AG04449 (cell line): ENCODE data around the gene NR1H3.

ENCODE experiments used
- CTCF ChIA-PET: fragments of 350-600 bp; formaldehyde crosslinking; extraction: SDS; loops from one replicate; lab custom pipeline; 2021; ENCODE audit warnings: antibody characterized with exemption; lab: Yijun Ruan, JAX
- POLR2A ChIA-PET: fragments of 400-600, 350-600 bp; formaldehyde crosslinking; extraction: SDS; loops from one replicate; lab custom pipeline; 2020; ENCODE audit warnings: antibody characterized with exemption, inconsistent platforms; lab: Yijun Ruan, JAX
- DNase-seq: peaks from one replicate; pipeline ENCODE4 v3.0.0-alpha.2; 2010; ENCODE audit warnings: low read depth, low spot score
- H3K4me3 ChIP-seq: 2 replicates; pipeline ENCODE4 v1.5.1; 2011; ENCODE audit warnings: low read depth, mild to moderate bottlenecking, control low read depth, low read length
- CTCF ChIP-seq: IDR thresholded peaks from one replicate; pipeline ENCODE4 v1.5.1; 2011; ENCODE audit warnings: mild to moderate bottlenecking, moderate library complexity, low read length, control low read depth, inconsistent platforms; ENCODE audit not compliant: insufficient read depth; ENCODE audit errors: missing control alignments

The NR1H3 gene

GRCh38 chr11:47280860-47281259 is 23.1 kb downstream of the NR1H3 start:
- no peak overlapping the region for H3K4me3 ChIP-seq
- ChIA-PET POLR2A (no interaction called here), CTCF (interaction anchor here (0.9 to 1.2 kb wide), 3 partner anchors 9 to 93 kb away, joined by 3 to 5 read pairs (median 3); no protein-coding TSS in a partner anchor)
- TF ChIP-seq CTCF = no peak
- DNase-seq = no peak

- no peak for DNase-seq
- ChIA-PET CTCF (no interaction called here), POLR2A (no interaction called here)
- H3K4me3 ChIP-seq = no peak overlapping the region
- TF ChIP-seq CTCF = no peak
Measured at GRCh38 chr11:47282462-47282861, 24.7 kb downstream of the NR1H3 start.

GRCh38 chr11:47284151-47284550 is 26.4 kb downstream of the NR1H3 start:
- ChIA-PET POLR2A (no interaction called here), CTCF (interaction anchor here (0.8 to 1.2 kb wide), 3 partner anchors 13 to 122 kb away, joined by 3 read pairs; no protein-coding TSS in a partner anchor)
- no peak for DNase-seq
- TF ChIP-seq CTCF = no peak
- no peak overlapping the region for H3K4me3 ChIP-seq

- H3K4me3 ChIP-seq = no peak overlapping the region
- CTCF ChIA-PET = no interaction called here
- POLR2A ChIA-PET = interaction anchor here (0.6 kb wide), 1 partner anchor 101 kb away, joined by 3 read pairs; no protein-coding TSS in a partner anchor
- DNase-seq = no peak
- no peak for TF ChIP-seq CTCF
Measured at GRCh38 chr11:47285969-47286770, 28.4 kb downstream of the NR1H3 start.

GRCh38 chr11:47288066-47288465 is 30.3 kb downstream of the NR1H3 start:
- H3K4me3 ChIP-seq = no peak overlapping the region
- ChIA-PET POLR2A (no interaction called here), CTCF (no interaction called here)
- no peak for DNase-seq
- no peak for TF ChIP-seq CTCF

GRCh38 chr11:47289856-47290255 is 32.1 kb downstream of the NR1H3 start:
- TF ChIP-seq CTCF = no peak
- ChIA-PET POLR2A (no interaction called here), CTCF (no interaction called here)
- H3K4me3 ChIP-seq = no peak overlapping the region
- DNase-seq = no peak
